Activated B cell treated with CpG ODN at 0.5 μM for 24 hours (primary cell): ENCODE data around the gene CDC42. TPM values are rescaled to one million over a fixed set of nuclear protein-coding genes. Genes with fewer than 3 reads are reported as not detected.
A peak's percentile ranks its signal among the peaks of the same experiment; 100 is the strongest.

ENCODE experiments used
- ATAC-seq: fragments of 200-7000 bp; cut with Tn5 transposase; one replicate; pipeline ENCODE4 v1.10.0; 2021; ENCODE audit warnings: low read depth, mild to moderate bottlenecking, moderate library complexity
- CTCF ChIA-PET: fragments of 350-600 bp; sonication (Branson Sonifier 250); formaldehyde crosslinking; loops from one replicate; lab custom pipeline; 2021; ENCODE audit warnings: antibody characterized with exemption; lab: Charles Lee
- POLR2A ChIA-PET: fragments of 350-600 bp; sonication (Branson Sonifier 250); formaldehyde crosslinking; loops from one replicate; lab custom pipeline; 2021; ENCODE audit warnings: antibody characterized with exemption; lab: Charles Lee
- DNase-seq: peaks from one replicate; pipeline ENCODE4 v3.0.0; 2022
- H3K27ac Mint-ChIP-seq: one replicate; pipeline ENCODE4 v1.8.0; 2020; ENCODE audit warnings: mixed read lengths
- H3K27me3 Mint-ChIP-seq: one replicate; pipeline ENCODE4 v1.8.0; 2021; ENCODE audit warnings: mixed read lengths
- H3K36me3 Mint-ChIP-seq: one replicate; pipeline ENCODE4 v1.8.0; 2021; ENCODE audit warnings: low read depth, mixed read lengths
- H3K4me1 Mint-ChIP-seq: one replicate; pipeline ENCODE4 v1.8.0; 2021; ENCODE audit warnings: mixed read lengths
- H3K4me3 Mint-ChIP-seq: one replicate; pipeline ENCODE4 v1.8.0; 2020; ENCODE audit warnings: mild to moderate bottlenecking, mixed read lengths
- H3K9me3 Mint-ChIP-seq: one replicate; pipeline ENCODE4 v1.8.0; 2020; ENCODE audit warnings: mixed read lengths
- intact Hi-C: fragments of 100-400 bp; cut with micrococcal nuclease; formaldehyde crosslinking; loops from one replicate; pipeline ENCODE4 v1.15.1; 2024
- total RNA-seq: library from RNA; stranded (reverse); gene quantifications from 2 replicates; pipeline ENCODE4 v1.2.3, GENCODE V29; 2022
- TF ChIP-seq, protein P1 (sequence below): fragments of 200-600 bp; IDR thresholded peaks from one replicate; pipeline ENCODE4 v1.8.0; 2022; ENCODE audit warnings: antibody characterized with exemption, mild to moderate bottlenecking

The CDC42 gene
- total RNA-seq, 1 donor from 2014 or later, result 310 TPM

DNA sequence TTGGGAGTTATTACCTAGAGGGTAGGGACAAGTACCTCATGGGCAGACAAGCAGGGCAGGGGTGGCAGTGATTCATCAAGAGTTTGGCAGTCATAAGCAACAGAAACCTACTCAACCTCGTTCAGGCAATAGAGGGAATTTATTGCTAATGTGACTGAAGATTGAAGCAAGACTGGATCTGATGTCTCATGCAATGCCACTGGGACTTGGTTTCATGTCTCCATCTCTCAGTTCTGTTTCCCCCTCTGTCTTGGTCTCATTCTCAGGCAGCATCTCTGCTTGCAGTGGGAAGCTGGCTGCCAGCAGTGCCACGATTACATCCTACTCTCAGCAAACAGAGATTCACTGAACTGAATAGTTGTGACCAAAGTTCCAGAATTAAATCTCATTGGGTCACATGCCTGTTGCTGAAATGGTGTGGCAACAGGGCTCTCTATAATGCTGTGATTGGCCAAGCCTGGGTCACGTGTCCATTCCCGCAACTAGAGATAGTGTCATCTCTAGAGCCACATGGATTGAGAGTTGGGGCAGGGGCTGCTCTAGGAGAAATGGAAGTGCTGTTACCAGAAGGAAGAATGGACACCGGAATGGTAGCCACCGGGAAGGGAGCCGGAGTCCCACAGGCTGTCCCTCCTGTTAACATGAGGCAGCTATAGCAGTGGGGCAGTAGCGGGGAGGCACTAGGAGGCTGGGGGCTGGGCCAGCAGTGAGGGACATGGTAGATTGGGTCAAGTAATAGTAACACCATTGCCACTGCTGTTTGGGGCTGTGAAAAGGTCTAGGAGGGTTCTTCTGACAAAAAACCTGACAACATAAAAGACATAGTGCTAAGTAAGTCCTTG, 3.9 kb upstream of the CDC42 start:
- ChIA-PET POLR2A (interaction anchor here (0.7 to 22.8 kb wide), 5 partner anchors 8 to 1125 kb away, joined by 3 to 659 read pairs (median 8); no protein-coding TSS in a partner anchor), CTCF (no interaction called here)
- ATAC-seq (peak; percentile 19), DNase-seq (no peak)
- no peak overlapping the region for H3K4me3 Mint-ChIP-seq
- H3K9me3 Mint-ChIP-seq, result peaks cover 4% of the 10 kb centered on the region
- H3K27ac Mint-ChIP-seq, result peak overlapping the region; percentile 91
- intact Hi-C loops, result loop anchor here (1.0 kb wide), 1 partner anchor 8 kb away; no protein-coding TSS in a partner anchor
- H3K36me3 Mint-ChIP-seq, result peaks cover 3% of the 10 kb centered on the region
- TF ChIP-seq, protein P1, sequence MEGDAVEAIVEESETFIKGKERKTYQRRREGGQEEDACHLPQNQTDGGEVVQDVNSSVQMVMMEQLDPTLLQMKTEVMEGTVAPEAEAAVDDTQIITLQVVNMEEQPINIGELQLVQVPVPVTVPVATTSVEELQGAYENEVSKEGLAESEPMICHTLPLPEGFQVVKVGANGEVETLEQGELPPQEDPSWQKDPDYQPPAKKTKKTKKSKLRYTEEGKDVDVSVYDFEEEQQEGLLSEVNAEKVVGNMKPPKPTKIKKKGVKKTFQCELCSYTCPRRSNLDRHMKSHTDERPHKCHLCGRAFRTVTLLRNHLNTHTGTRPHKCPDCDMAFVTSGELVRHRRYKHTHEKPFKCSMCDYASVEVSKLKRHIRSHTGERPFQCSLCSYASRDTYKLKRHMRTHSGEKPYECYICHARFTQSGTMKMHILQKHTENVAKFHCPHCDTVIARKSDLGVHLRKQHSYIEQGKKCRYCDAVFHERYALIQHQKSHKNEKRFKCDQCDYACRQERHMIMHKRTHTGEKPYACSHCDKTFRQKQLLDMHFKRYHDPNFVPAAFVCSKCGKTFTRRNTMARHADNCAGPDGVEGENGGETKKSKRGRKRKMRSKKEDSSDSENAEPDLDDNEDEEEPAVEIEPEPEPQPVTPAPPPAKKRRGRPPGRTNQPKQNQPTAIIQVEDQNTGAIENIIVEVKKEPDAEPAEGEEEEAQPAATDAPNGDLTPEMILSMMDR, result no peak
- H3K27me3 Mint-ChIP-seq, result no peaks in the 10 kb centered on the region
- peaks cover 36% of the 10 kb centered on the region for H3K4me1 Mint-ChIP-seq

DNA sequence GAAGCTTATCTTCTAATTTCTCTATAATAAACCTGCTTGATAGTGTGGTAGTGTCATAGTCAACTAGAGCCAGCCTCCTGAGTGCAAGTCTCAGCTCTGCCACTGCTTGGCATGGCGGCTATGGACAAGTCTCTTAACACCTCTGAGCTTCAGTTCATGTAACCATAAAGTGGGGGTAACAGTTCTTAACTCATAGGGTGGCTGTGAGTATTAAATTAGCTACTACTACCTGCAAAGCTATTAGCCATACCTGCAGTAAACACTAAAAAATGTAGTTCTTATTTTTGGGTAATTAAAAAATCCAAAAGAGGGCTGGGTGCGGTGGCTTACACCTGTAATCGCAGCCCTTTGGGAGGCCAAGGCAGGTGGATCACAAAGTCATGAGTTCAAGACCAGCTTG, 2.2 kb upstream of the CDC42 start:
- CTCF ChIA-PET, result interaction anchor here (2.7 kb wide), 1 partner anchor 11 kb away, joined by 9 read pairs; no protein-coding TSS in a partner anchor
- H3K9me3 Mint-ChIP-seq, result peaks cover 2% of the 10 kb centered on the region
- DNase-seq, result no peak
- no peaks in the 10 kb centered on the region for H3K27me3 Mint-ChIP-seq
- peaks cover 13% of the 10 kb centered on the region for H3K36me3 Mint-ChIP-seq
- H3K27ac Mint-ChIP-seq, result no peak overlapping the region
- TF ChIP-seq, protein P1, result no peak
- intact Hi-C loops, result loop anchor here (5.0 kb wide), 1 partner anchor 42 kb away; no protein-coding TSS in a partner anchor
- H3K4me3 Mint-ChIP-seq, result no peak overlapping the region
- POLR2A ChIA-PET, result interaction anchor here (0.6 to 22.8 kb wide), 5 partner anchors 10 to 1893 kb away, joined by 3 to 659 read pairs (median 8); no protein-coding TSS in a partner anchor
- H3K4me1 Mint-ChIP-seq, result peaks cover 40% of the 10 kb centered on the region
- ATAC-seq, result no peak

DNA sequence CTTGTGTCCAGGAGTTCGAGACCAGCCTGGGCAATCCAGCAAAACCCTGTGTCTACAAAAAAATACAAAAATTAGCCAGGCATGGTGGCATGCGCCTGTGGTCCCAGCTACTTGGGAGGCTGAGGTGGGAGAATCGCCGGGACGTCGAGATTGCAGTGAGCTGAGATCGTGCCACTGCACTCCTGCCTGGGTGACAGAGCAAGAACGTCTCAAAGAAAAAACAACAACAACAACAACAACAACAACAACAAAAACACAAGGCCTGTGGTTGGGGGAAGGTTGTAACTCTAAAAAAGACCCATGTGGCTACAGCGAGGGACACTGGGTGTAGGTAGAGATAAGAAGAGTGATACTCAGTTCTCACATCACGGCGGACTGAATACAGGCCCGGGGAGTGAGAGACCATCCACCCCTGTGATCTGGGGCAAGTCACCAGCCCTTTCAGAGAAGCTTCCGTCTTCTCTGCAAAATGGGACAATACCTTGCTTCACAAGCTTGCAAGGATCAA, 848 bp upstream of the CDC42 start:
- no peak for ATAC-seq
- Mint-ChIP-seq H3K4me1 (peaks cover 51% of the 10 kb centered on the region), H3K4me3 (peak overlapping the region; percentile 89), H3K9me3 (no peaks in the 10 kb centered on the region), H3K36me3 (peaks cover 23% of the 10 kb centered on the region), H3K27me3 (no peaks in the 10 kb centered on the region), H3K27ac (peak overlapping the region; percentile 91)
- ChIA-PET CTCF (interaction anchor here (0.9 to 2.7 kb wide), 3 partner anchors 12 to 32 kb away, joined by 3 to 9 read pairs (median 5); no protein-coding TSS in a partner anchor), POLR2A (interaction anchor here (1.2 to 22.8 kb wide), 7 partner anchors 11 to 32 kb away, joined by 3 to 659 read pairs (median 13); no protein-coding TSS in a partner anchor)
- no peak for DNase-seq
- intact Hi-C loops, result loop anchor here (1.0 to 5.0 kb wide), 5 partner anchors 12 to 269 kb away; partner anchors contain the start of gene USP48
- TF ChIP-seq, protein P1, result no peak

DNA sequence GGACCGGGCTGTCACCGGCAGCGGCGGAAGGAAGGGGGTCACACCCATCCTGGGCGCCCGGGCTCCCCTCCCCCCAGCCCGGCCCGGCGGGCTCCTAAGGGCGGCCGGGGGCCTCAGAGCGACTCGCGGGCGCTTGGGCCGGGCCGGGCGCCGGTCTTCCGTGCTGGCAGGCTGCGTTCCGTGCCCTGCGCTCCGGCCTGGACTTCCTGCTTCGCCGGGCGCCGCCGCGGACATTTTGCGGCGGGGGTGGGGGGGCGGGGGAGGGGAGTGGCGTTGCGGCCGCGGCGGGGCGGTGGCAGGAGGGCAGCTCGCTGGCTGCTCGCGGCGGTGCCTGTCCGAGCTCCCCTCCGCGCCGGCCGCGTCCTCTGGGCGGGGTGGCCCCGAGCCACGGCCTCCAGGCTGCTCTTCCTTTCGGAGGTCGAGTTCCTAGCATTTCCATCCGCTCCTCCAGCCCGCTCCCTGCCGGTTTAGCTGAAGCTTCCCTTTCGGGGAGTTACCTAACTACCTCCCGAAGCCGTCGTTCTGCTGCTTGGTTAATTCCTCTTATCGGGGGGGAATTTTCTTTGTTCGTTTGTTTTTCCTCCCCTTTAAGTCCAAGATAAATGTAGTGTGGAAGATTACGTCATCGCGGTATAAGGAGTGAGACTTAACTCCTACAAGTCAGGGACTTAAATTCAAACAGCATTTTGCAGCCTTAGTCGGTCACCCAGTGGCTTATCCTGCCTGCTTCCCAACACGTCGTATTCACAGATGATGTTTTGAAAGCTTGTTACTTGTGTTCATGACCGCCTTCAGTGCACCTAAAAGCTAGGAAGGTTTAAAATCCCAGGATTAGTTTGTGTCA, 730 bp downstream of the CDC42 start:
- Mint-ChIP-seq H3K4me3 (peak overlapping the region; percentile 95), H3K36me3 (peaks cover 37% of the 10 kb centered on the region), H3K9me3 (no peaks in the 10 kb centered on the region), H3K27ac (peak overlapping the region; percentile 89), H3K4me1 (peaks cover 63% of the 10 kb centered on the region), H3K27me3 (no peaks in the 10 kb centered on the region)
- DNase-seq (peak; percentile 64), ATAC-seq (peak; percentile 37)
- TF ChIP-seq, protein P1, result no peak
- intact Hi-C loops, result loop anchor here (1.0 to 5.0 kb wide), 4 partner anchors 16 to 270 kb away; partner anchors contain the start of gene USP48
- ChIA-PET CTCF (interaction anchor here (1.2 to 2.7 kb wide), 4 partner anchors 13 to 30 kb away, joined by 3 to 16 read pairs (median 7); no protein-coding TSS in a partner anchor), POLR2A (interaction anchor here (0.6 to 22.8 kb wide), 17 partner anchors 12 to 398 kb away, joined by 3 to 659 read pairs (median 6); partner anchors contain the start of genes USP48 and ZBTB40)
